ENCODE measurements around the gene MGMT. TPM values are rescaled to one million over a fixed set of nuclear protein-coding genes. Genes with fewer than 3 reads are reported as not detected.

Gene MGMT
- total RNA-seq, 1 donor from 2014 or later, result 13.6 TPM

DNA sequence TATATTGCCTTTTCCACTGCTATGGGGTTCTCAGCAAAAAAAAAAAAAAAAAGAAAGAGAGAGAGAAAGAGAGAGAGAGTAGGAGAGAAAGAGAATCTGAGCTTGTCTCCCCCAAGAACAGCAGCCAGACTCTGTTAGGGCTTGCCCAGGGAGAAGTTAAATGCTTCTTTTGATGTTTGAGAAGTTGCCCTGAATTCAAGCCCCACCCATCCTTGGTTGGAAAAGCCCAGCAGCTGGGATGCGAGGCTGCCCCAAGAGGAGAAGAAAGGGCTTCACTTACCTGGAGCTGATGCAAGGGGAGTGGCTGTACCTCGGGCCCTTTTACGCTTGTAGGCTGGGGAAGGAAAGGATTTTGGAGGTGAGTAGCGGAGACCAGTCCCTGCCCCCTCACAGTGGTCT, 20.9 kb upstream of the MGMT start:
- H3K9me3 Mint-ChIP-seq (ENCODE audit: low read depth), result no peaks in the 10 kb centered on the region
- H3K36me3 Mint-ChIP-seq (ENCODE audit: insufficient read depth), result no peaks in the 10 kb centered on the region
- TF ChIP-seq, protein P1, sequence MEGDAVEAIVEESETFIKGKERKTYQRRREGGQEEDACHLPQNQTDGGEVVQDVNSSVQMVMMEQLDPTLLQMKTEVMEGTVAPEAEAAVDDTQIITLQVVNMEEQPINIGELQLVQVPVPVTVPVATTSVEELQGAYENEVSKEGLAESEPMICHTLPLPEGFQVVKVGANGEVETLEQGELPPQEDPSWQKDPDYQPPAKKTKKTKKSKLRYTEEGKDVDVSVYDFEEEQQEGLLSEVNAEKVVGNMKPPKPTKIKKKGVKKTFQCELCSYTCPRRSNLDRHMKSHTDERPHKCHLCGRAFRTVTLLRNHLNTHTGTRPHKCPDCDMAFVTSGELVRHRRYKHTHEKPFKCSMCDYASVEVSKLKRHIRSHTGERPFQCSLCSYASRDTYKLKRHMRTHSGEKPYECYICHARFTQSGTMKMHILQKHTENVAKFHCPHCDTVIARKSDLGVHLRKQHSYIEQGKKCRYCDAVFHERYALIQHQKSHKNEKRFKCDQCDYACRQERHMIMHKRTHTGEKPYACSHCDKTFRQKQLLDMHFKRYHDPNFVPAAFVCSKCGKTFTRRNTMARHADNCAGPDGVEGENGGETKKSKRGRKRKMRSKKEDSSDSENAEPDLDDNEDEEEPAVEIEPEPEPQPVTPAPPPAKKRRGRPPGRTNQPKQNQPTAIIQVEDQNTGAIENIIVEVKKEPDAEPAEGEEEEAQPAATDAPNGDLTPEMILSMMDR (IDR thresholded peaks at IDR 0.05; ENCODE audit: unreplicated experiment), result no peak
- H3K27ac Mint-ChIP-seq, result no peak overlapping the region
- peaks cover 3% of the 10 kb centered on the region for H3K4me1 Mint-ChIP-seq (ENCODE audit: low read depth)
- DNase-seq (ENCODE audit: low spot score, unreplicated experiment), result no peak
- H3K27me3 Mint-ChIP-seq, result peaks cover 52% of the 10 kb centered on the region
- no peak overlapping the region for H3K4me3 Mint-ChIP-seq (ENCODE audit: low read depth)

DNA sequence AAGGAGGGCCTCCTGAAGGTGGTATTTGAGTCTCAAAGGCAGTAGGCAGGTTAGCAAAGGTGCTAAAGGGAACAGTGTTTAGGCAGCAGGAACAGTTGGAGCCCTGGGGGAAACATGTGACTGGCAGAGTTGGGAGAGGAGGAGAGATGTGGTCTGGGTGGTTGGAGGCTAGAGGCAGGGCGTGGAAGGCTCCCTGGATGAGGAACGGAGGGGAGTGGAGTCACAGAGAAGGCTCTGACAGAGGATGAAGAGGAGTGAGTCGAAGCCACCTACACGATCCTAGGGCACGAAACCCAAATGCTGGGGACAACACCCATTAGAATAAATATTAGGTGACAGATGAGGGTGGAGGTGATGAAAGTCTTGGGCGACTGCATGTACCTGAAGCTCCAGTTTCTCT, 19.6 kb upstream of the MGMT start:
- TF ChIP-seq, protein P1 (IDR thresholded peaks at IDR 0.05; ENCODE audit: unreplicated experiment), result no peak
- DNase-seq (ENCODE audit: low spot score, unreplicated experiment), result no peak

DNA sequence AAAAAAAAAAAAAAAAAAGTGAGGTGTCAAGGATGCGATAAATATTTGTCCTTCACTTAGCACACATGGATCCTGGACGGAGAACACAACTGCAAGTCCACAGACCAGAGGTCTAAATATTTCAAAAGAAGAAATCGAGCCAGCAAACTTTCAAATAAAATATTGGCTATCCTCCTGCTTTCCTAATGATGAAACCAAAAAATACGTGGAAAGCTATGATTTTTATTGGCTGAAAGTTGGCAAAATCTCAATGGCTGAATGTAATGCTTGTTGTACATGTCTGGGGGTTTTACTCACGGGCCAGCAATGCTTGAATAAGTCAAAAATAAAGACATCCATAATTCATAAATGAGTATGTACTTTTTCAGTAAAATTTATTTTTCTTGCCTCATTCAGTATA, 19.0 kb upstream of the MGMT start:
- Mint-ChIP-seq H3K4me3 (ENCODE audit: low read depth) (no peak overlapping the region), H3K36me3 (ENCODE audit: insufficient read depth) (no peaks in the 10 kb centered on the region), H3K27me3 (peaks cover 50% of the 10 kb centered on the region), H3K27ac (no peak overlapping the region), H3K9me3 (ENCODE audit: low read depth) (no peaks in the 10 kb centered on the region), H3K4me1 (ENCODE audit: low read depth) (no peaks in the 10 kb centered on the region)
- no peak for DNase-seq (ENCODE audit: low spot score, unreplicated experiment)
- TF ChIP-seq, protein P1 (IDR thresholded peaks at IDR 0.05; ENCODE audit: unreplicated experiment), result no peak

More for the DNA sequence above, 19.6 kb upstream of the MGMT start:
- Mint-ChIP-seq H3K4me1 (ENCODE audit: low read depth) (no peaks in the 10 kb centered on the region), H3K9me3 (ENCODE audit: low read depth) (no peaks in the 10 kb centered on the region), H3K36me3 (ENCODE audit: insufficient read depth) (no peaks in the 10 kb centered on the region), H3K27me3 (peaks cover 55% of the 10 kb centered on the region), H3K4me3 (ENCODE audit: low read depth) (no peak overlapping the region), H3K27ac (no peak overlapping the region)

DNA sequence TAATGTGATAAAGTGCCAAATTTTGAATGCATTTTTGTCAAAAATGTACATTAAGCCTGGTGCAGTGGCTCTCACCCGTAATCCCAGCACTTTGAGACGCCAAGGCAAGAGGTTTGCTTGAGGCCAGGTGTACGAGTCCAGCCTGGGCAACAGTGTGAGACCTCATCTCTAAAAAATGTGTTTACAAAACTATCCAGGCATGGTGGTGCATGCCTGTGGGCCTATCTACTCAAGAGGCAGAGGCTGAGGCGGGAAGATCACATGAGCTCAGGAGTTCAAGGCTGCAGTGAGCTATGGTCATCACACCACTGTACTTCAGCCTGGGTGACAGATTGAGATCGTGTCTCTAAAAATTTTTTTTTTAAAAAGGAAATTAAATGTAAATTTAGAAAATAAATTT, 18.5 kb upstream of the MGMT start:
- Mint-ChIP-seq H3K4me3 (ENCODE audit: low read depth) (no peak overlapping the region), H3K27me3 (peaks cover 46% of the 10 kb centered on the region), H3K36me3 (ENCODE audit: insufficient read depth) (no peaks in the 10 kb centered on the region), H3K9me3 (ENCODE audit: low read depth) (no peaks in the 10 kb centered on the region), H3K4me1 (ENCODE audit: low read depth) (no peaks in the 10 kb centered on the region), H3K27ac (no peak overlapping the region)
- TF ChIP-seq, protein P1 (IDR thresholded peaks at IDR 0.05; ENCODE audit: unreplicated experiment), result no peak
- no peak for DNase-seq (ENCODE audit: low spot score, unreplicated experiment)

DNA sequence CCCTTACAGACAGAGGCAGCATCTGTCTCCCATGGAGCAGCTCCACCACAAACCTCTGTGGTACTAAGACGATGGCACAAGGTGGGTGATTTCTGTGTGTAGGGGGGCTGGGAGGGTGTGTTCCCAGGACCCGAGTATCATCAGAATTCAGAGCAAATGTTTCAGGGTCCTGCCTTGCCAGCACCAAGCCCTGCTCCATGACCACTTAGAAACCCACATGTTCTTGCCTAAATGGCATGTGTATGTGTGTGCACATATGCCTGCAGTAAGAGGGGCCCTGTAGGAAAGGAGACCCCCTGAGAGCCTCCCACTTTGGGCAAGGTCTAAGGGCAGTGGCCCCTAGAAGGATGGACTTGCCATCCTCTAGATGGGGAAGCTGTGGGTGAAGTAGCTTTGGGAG, 17.1 kb upstream of the MGMT start:
- TF ChIP-seq, protein P1 (IDR thresholded peaks at IDR 0.05; ENCODE audit: unreplicated experiment), result no peak
- H3K27ac Mint-ChIP-seq, result no peak overlapping the region
- no peak for DNase-seq (ENCODE audit: low spot score, unreplicated experiment)
- H3K4me1 Mint-ChIP-seq (ENCODE audit: low read depth), result no peaks in the 10 kb centered on the region
- no peaks in the 10 kb centered on the region for H3K9me3 Mint-ChIP-seq (ENCODE audit: low read depth)
- no peaks in the 10 kb centered on the region for H3K36me3 Mint-ChIP-seq (ENCODE audit: insufficient read depth)
- no peak overlapping the region for H3K4me3 Mint-ChIP-seq (ENCODE audit: low read depth)
- H3K27me3 Mint-ChIP-seq, result peaks cover 39% of the 10 kb centered on the region

Measured in progenitor cell of endocrine pancreas (in vitro differentiated cells).